ENCODE results near the gene NEK6.

NEK6 gene

GRCh38 chr9:124257844-124258606 lies at the start of gene NEK6:
Gene NEK6 (plus strand): TSS chr9:124257949. CDS start chr9:124301965, 44,016 bp downstream.
- H3K4me3 ChIP-seq (ENCODE audit: low read depth, low read length): peak within 1 kb of the TSS; percentile 77

GRCh38 chr9:124208571-124208970 lies 49.2 kb upstream of the NEK6 start:
- H3K4me3 ChIP-seq (ENCODE audit: low read depth, low read length): no peak overlapping the region

GRCh38 chr9:124209279-124209678 lies 48.5 kb upstream of the NEK6 start:
- no peak overlapping the region for H3K4me3 ChIP-seq (ENCODE audit: low read depth, low read length)

- no peak overlapping the region for H3K4me3 ChIP-seq (ENCODE audit: low read depth, low read length)
Observed at GRCh38 chr9:124209774-124210173, 48.0 kb upstream of the NEK6 start.

GRCh38 chr9:124210697-124211096 lies 47.1 kb upstream of the NEK6 start:
- H3K4me3 ChIP-seq (ENCODE audit: low read depth, low read length): no peak overlapping the region

GRCh38 chr9:124212381-124213050 lies 45.2 kb upstream of the NEK6 start:
- no peak overlapping the region for H3K4me3 ChIP-seq (ENCODE audit: low read depth, low read length)

- H3K4me3 ChIP-seq (ENCODE audit: low read depth, low read length): no peak overlapping the region
Observed at GRCh38 chr9:124213396-124213795, 44.4 kb upstream of the NEK6 start.

GRCh38 chr9:124214116-124214515 lies 43.6 kb upstream of the NEK6 start:
- H3K4me3 ChIP-seq (ENCODE audit: low read depth, low read length): no peak overlapping the region

- H3K4me3 ChIP-seq (ENCODE audit: low read depth, low read length): no peak overlapping the region
Observed at GRCh38 chr9:124214596-124215367, 43.0 kb upstream of the NEK6 start.

GRCh38 chr9:124215368-124215910 lies 42.3 kb upstream of the NEK6 start:
- no peak overlapping the region for H3K4me3 ChIP-seq (ENCODE audit: low read depth, low read length)

GRCh38 chr9:124215956-124216355 lies 41.8 kb upstream of the NEK6 start:
- H3K4me3 ChIP-seq (ENCODE audit: low read depth, low read length): no peak overlapping the region

- H3K4me3 ChIP-seq (ENCODE audit: low read depth, low read length): no peak overlapping the region
Observed at GRCh38 chr9:124216474-124217176, 41.1 kb upstream of the NEK6 start.

GRCh38 chr9:124217836-124218437 lies 39.8 kb upstream of the NEK6 start:
- H3K4me3 ChIP-seq (ENCODE audit: low read depth, low read length): no peak overlapping the region

- H3K4me3 ChIP-seq (ENCODE audit: low read depth, low read length): no peak overlapping the region
Observed at GRCh38 chr9:124218438-124218982, 39.2 kb upstream of the NEK6 start.

GRCh38 chr9:124218987-124219461 lies 38.7 kb upstream of the NEK6 start:
- no peak overlapping the region for H3K4me3 ChIP-seq (ENCODE audit: low read depth, low read length)

GRCh38 chr9:124220946-124221451 lies 36.8 kb upstream of the NEK6 start:
- no peak overlapping the region for H3K4me3 ChIP-seq (ENCODE audit: low read depth, low read length)

GRCh38 chr9:124221676-124222075 lies 36.1 kb upstream of the NEK6 start:
- H3K4me3 ChIP-seq (ENCODE audit: low read depth, low read length): no peak overlapping the region

- no peak overlapping the region for H3K4me3 ChIP-seq (ENCODE audit: low read depth, low read length)
Observed at GRCh38 chr9:124222109-124222508, 35.6 kb upstream of the NEK6 start.

GRCh38 chr9:124222918-124223720 lies 34.6 kb upstream of the NEK6 start:
- H3K4me3 ChIP-seq (ENCODE audit: low read depth, low read length): no peak overlapping the region

All from iPS-11a (cell line).